Fibroblast of lung (primary cell): Measurements from ENCODE around the gene MAP6. TPM values are rescaled to one million over a fixed set of nuclear protein-coding genes. Genes with fewer than 3 reads are reported as not detected.

Experiments
- DNase-seq, 2 donors: peaks; one replicate each; pipeline versions ENCODE4 v3.0.0 to v3.0.0-alpha.2; 2010; ENCODE audit warnings: low read depth in 2 of 2
- H2AFZ ChIP-seq: 2 replicates; pipeline ENCODE4 v1.5.1; 2012; ENCODE audit warnings: low read length, control low read depth, inconsistent platforms
- H3K27ac ChIP-seq: 2 replicates; pipeline ENCODE4 v1.5.1; 2011; ENCODE audit warnings: low read length, control low read depth; ENCODE audit not compliant: insufficient read depth
- H3K27me3 ChIP-seq: 2 replicates; pipeline ENCODE4 v1.5.1; 2011; ENCODE audit warnings: mild to moderate bottlenecking, low read length; ENCODE audit not compliant: control insufficient read depth, insufficient read depth
- H3K36me3 ChIP-seq: 2 replicates; pipeline ENCODE4 v1.5.1; 2011; ENCODE audit warnings: low read length; ENCODE audit not compliant: control insufficient read depth, insufficient read depth
- H3K4me1 ChIP-seq: 2 replicates; pipeline ENCODE4 v1.5.1; 2011; ENCODE audit warnings: low read length; ENCODE audit not compliant: control insufficient read depth, insufficient read depth; ENCODE audit errors: extremely low read depth
- H3K4me2 ChIP-seq: 2 replicates; pipeline ENCODE4 v1.5.1; 2011; ENCODE audit warnings: low read length, control low read depth; ENCODE audit not compliant: insufficient read depth; ENCODE audit errors: extremely low read depth
- H3K4me3 ChIP-seq, 4 experiments: fragments of 200-600 bp in 1 of 4; sonication (generic) in 1 of 4; replicated peaks in 1 of 4; 2 replicates each; pipeline ENCODE4 v1.5.1; 2011 to 2016; ENCODE audit warnings: low read length in 4 of 4, low read depth in 3 of 4, mild to moderate bottlenecking in 3 of 4, control low read depth in 2 of 4, inconsistent platforms in 1 of 4, mixed read lengths in 1 of 4; ENCODE audit not compliant: insufficient read depth in 1 of 4; ENCODE audit errors: control extremely low read depth in 1 of 4
- H3K79me2 ChIP-seq: 2 replicates; pipeline ENCODE4 v1.5.1; 2012; ENCODE audit warnings: mild to moderate bottlenecking, low read length, inconsistent platforms; ENCODE audit not compliant: control insufficient read depth, insufficient read depth
- H3K9ac ChIP-seq: 2 replicates; pipeline ENCODE4 v1.5.1; 2011; ENCODE audit warnings: mild to moderate bottlenecking, low read length, control low read depth; ENCODE audit not compliant: insufficient read depth
- H3K9me3 ChIP-seq: 2 replicates; pipeline ENCODE4 v1.5.1; 2012; ENCODE audit warnings: low read depth, low read length; ENCODE audit not compliant: control insufficient read depth, insufficient read depth
- H4K20me1 ChIP-seq: 2 replicates; pipeline ENCODE4 v1.5.1; 2011; ENCODE audit warnings: low read length; ENCODE audit not compliant: control insufficient read depth, insufficient read depth; ENCODE audit errors: extremely low read depth
- EZH2 ChIP-seq: IDR thresholded peaks from 2 replicates; pipeline ENCODE4 v1.5.1; 2012; ENCODE audit warnings: low read length, control low read depth, mild to moderate bottlenecking; ENCODE audit errors: missing control alignments
- polyA plus RNA-seq, 2 donors: library from polyadenylated mRNA; depleted of rRNA in 1 of 2; stranded (reverse) in 1 of 2; unstranded in 1 of 2; fragments of >200 nt; gene quantifications; 2 replicates each; pipeline ENCODE4 v1.2.1, GENCODE V29; 2011 to 2012; ENCODE audit warnings: missing spikeins in 1 of 2
- total RNA-seq: library from RNA; depleted of rRNA; stranded (reverse); fragments of >200 nt; gene quantifications from 2 replicates; pipeline ENCODE4 v1.2.1, GENCODE V29; 2014
- TF ChIP-seq, protein P1 (sequence below), 2 donors: IDR thresholded peaks in 1 of 2; conservative IDR thresholded peaks in 1 of 2; 1 replicate in 1 of 2; 2 replicates in 1 of 2; pipeline ENCODE4 v1.5.1; 2011 to 2012; ENCODE audit warnings: low read length in 2 of 2, control low read depth in 1 of 2, inconsistent platforms in 1 of 2, low read depth in 1 of 2, mild to moderate bottlenecking in 1 of 2

Gene MAP6
- total and polyA plus RNA-seq, 2 donors (not counting 1 experiment from before 2014, with no cell fraction given), result 0.17 to 1.0 TPM

DNA sequence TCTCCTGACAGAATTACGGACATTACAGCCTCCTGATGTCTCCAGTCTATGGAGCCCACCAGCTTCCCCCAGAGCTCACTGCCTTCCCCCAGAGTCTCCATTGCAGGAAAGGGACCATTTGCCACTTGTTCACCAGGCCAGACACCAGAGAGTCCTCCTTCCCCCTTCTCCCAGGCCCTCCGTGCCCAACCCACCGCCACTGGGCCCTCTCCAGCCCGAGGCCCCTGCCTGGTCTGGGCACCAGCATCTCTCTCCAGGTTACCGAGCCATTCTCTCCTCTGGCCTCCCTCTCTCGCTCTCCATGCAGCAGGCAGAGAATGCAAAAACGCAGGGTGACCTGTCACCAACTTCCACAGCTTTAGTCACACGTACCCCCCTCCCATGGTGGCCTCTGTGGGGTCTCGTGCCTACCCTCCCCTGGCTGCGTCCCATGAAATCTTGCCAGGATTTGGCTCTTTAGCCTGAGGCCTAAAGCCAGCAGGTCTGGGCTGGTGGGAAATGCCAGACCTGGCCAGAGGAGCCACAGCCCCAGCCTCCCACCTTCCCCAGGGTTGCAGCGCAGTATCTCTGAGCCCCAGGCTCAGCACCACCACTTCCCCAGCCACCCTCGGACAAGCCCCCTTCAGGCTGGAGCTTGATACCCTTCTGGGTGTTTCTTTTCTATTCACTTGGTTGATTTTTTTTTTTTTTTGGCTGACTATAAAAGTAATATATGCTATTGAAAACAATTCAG, 113.6 kb downstream of the MAP6 start:
- no peaks in the 10 kb centered on the region for H3K9me3 ChIP-seq
- H3K27ac ChIP-seq, result peak overlapping the region; percentile 96
- H2AFZ ChIP-seq, result no peak overlapping the region
- no peak for DNase-seq
- H3K9ac ChIP-seq, result peak overlapping the region; percentile 64
- TF ChIP-seq, protein P1, sequence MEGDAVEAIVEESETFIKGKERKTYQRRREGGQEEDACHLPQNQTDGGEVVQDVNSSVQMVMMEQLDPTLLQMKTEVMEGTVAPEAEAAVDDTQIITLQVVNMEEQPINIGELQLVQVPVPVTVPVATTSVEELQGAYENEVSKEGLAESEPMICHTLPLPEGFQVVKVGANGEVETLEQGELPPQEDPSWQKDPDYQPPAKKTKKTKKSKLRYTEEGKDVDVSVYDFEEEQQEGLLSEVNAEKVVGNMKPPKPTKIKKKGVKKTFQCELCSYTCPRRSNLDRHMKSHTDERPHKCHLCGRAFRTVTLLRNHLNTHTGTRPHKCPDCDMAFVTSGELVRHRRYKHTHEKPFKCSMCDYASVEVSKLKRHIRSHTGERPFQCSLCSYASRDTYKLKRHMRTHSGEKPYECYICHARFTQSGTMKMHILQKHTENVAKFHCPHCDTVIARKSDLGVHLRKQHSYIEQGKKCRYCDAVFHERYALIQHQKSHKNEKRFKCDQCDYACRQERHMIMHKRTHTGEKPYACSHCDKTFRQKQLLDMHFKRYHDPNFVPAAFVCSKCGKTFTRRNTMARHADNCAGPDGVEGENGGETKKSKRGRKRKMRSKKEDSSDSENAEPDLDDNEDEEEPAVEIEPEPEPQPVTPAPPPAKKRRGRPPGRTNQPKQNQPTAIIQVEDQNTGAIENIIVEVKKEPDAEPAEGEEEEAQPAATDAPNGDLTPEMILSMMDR (conservative IDR thresholded peaks at IDR 0.05 in 1 of 2, IDR thresholded peaks at IDR 0.05 in 1 of 2; ENCODE audit: low read depth in 1 of 2, low read length in 2 of 2), result no peak
- TF ChIP-seq EZH2, result no peak
- peaks cover 43% of the 10 kb centered on the region for H3K4me1 ChIP-seq
- peak overlapping the region; percentile 87 for H3K4me2 ChIP-seq
- no peaks in the 10 kb centered on the region for H4K20me1 ChIP-seq
- no peaks in the 10 kb centered on the region for H3K27me3 ChIP-seq
- H3K4me3 ChIP-seq, result peak overlapping the region; percentile 20 to 38 (median 24)
- no peaks in the 10 kb centered on the region for H3K79me2 ChIP-seq
- no peaks in the 10 kb centered on the region for H3K36me3 ChIP-seq

DNA sequence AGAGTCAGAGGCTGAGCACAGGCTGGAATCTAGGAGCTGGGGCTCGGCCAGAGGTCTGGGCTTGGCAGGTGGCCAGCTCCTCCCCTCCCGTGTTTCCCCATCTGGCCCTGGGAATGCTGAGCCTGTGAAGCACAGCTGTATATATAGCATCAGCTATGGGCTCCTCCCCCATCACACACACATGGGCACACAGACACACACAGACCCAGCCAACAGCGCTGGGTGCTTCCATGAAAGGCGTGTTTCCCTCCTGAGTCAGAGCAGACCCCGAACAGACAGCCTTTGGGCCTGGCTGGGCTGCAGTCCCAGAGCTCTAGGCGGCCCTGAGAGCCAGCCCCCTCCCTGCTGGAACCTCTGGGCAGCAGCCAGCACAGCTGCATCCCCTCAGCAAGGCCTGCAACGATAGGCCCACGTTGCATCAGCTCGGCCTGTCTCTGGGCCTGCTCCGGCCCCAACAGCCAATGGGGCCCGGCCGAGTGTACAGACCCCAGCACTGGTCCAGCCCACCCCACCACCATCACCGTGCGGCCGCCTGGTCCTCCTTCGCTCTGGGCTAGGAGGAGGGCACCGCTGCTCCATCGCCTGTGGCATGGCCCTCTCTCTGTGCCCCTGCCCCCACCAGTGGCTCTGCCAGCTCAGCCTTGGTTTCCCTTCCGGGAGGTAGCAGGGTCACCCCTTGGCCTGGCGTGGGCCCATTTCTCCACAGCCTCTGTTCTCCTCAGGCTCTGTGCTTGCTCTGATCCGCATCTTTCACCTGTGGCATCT, 114.4 kb downstream of the MAP6 start:
- peak overlapping the region; percentile 96 for H3K27ac ChIP-seq
- H3K36me3 ChIP-seq, result no peaks in the 10 kb centered on the region
- peak overlapping the region; percentile 87 for H3K4me2 ChIP-seq
- peak; percentile 100 for DNase-seq
- no peaks in the 10 kb centered on the region for H3K79me2 ChIP-seq
- peaks cover 39% of the 10 kb centered on the region for H3K4me1 ChIP-seq
- peak overlapping the region; percentile 20 to 38 (median 24) for H3K4me3 ChIP-seq
- peak overlapping the region; percentile 64 for H3K9ac ChIP-seq
- H2AFZ ChIP-seq, result no peak overlapping the region
- H4K20me1 ChIP-seq, result no peaks in the 10 kb centered on the region
- H3K27me3 ChIP-seq, result no peaks in the 10 kb centered on the region
- no peak for TF ChIP-seq EZH2
- TF ChIP-seq, protein P1 (conservative IDR thresholded peaks at IDR 0.05 in 1 of 2, IDR thresholded peaks at IDR 0.05 in 1 of 2; ENCODE audit: low read depth in 1 of 2, low read length in 2 of 2), result no peak
- H3K9me3 ChIP-seq, result no peaks in the 10 kb centered on the region

DNA sequence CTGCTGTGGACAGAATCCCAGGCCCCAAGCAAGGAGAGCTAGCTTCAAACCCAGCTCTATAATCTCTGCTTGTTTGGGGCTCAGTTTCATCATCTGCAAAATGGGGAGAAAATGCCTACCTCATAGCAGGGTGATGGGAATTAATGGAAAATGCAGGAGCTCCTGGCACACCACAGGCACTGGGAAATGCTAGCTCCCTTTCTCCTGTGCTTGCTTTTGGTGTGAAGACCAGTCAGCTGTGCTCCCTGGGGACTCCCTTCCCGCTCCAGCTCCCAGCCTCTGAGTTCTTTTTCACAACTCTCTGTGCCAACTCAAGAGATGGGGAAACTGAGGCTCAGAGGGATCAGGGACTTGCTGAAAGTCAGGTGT, 115.0 kb downstream of the MAP6 start:
- H3K27ac ChIP-seq, result no peak overlapping the region
- H3K9ac ChIP-seq, result no peak overlapping the region
- H3K4me2 ChIP-seq, result peak overlapping the region; percentile 48
- H3K79me2 ChIP-seq, result no peaks in the 10 kb centered on the region
- H2AFZ ChIP-seq, result no peak overlapping the region
- H3K9me3 ChIP-seq, result no peaks in the 10 kb centered on the region
- peak overlapping the region in 1 of 4 experiments; percentile 15 for H3K4me3 ChIP-seq
- H3K4me1 ChIP-seq, result peaks cover 34% of the 10 kb centered on the region
- no peaks in the 10 kb centered on the region for H3K36me3 ChIP-seq
- no peaks in the 10 kb centered on the region for H4K20me1 ChIP-seq
- TF ChIP-seq, protein P1 (conservative IDR thresholded peaks at IDR 0.05 in 1 of 2, IDR thresholded peaks at IDR 0.05 in 1 of 2; ENCODE audit: low read depth in 1 of 2, low read length in 2 of 2), result no peak
- TF ChIP-seq EZH2, result no peak
- no peak for DNase-seq
- no peaks in the 10 kb centered on the region for H3K27me3 ChIP-seq
